B cell (primary cell): ENCODE results near the gene MGST1. TPM values are rescaled to one million over a fixed set of nuclear protein-coding genes. Genes with fewer than 3 reads are reported as not detected.

Source experiments
- ATAC-seq: fragments of 200-7000 bp; cut with Tn5 transposase; one replicate; pipeline ENCODE4 v1.10.0; 2021; ENCODE audit warnings: low read depth, mild to moderate bottlenecking, moderate number of reproducible peaks, moderate library complexity
- CTCF ChIA-PET: fragments of 350-600 bp; sonication (Branson Sonifier 250); formaldehyde crosslinking; loops from one replicate; lab custom pipeline; 2021; ENCODE audit warnings: antibody characterized with exemption, inconsistent platforms; lab: Charles Lee
- POLR2A ChIA-PET: fragments of 350-600 bp; sonication (Branson Sonifier 250); formaldehyde crosslinking; loops from one replicate; lab custom pipeline; 2021; ENCODE audit warnings: antibody characterized with exemption; lab: Charles Lee
- DNase-seq: peaks from one replicate; pipeline ENCODE4 v3.0.0; 2013
- H2AFZ ChIP-seq: 2 replicates; pipeline ENCODE4 v1.6.1; 2012; ENCODE audit warnings: mild to moderate bottlenecking, low read depth, low read length; ENCODE audit not compliant: insufficient read depth, poor library complexity, severe bottlenecking
- H3K27ac ChIP-seq, 2 donors: 1 replicate in 1 of 2; 2 replicates in 1 of 2; pipeline ENCODE4 v1.5.1; 2012 to 2013; ENCODE audit warnings: low read length in 2 of 2, mild to moderate bottlenecking in 2 of 2, moderate library complexity in 1 of 2
- H3K27me3 ChIP-seq, 4 experiments: fragments of 200-600 bp in 1 of 4; sonication (generic) in 1 of 4; replicated peaks in 1 of 4; 1 replicate in 2 of 4; 2 replicates in 2 of 4; pipeline versions ENCODE4 v1.6.1 to v1.7.0; 2013 to 2016; ENCODE audit warnings: low read length in 3 of 4, mild to moderate bottlenecking in 2 of 4, mixed read lengths in 1 of 4, moderate library complexity in 1 of 4; ENCODE audit not compliant: insufficient read depth in 4 of 4, control insufficient read depth in 3 of 4; ENCODE audit errors: control extremely low read depth in 1 of 4
- H3K36me3 ChIP-seq, 2 experiments: replicated peaks in 1 of 2; 1 replicate in 1 of 2; 2 replicates in 1 of 2; pipeline versions ENCODE4 v1.6.1 to v1.7.1; 2013; ENCODE audit warnings: low read length in 1 of 2; ENCODE audit not compliant: insufficient read depth in 2 of 2, control insufficient read depth in 1 of 2; ENCODE audit errors: control extremely low read depth in 1 of 2, extremely low read depth in 1 of 2
- H3K4me1 ChIP-seq, 2 donors: fragments of 200-600 bp in 1 of 2; sonication (generic) in 1 of 2; 1 replicate in 1 of 2; 2 replicates in 1 of 2; pipeline versions ENCODE4 v1.5.1 to v1.6.1; 2013 to 2017; ENCODE audit warnings: low read length in 2 of 2; ENCODE audit not compliant: control insufficient read depth in 2 of 2, insufficient read depth in 2 of 2
- H3K4me2 ChIP-seq: replicated peaks from 2 replicates; pipeline ENCODE3; 2012; ENCODE audit warnings: mild to moderate bottlenecking, low read depth, low read length; ENCODE audit not compliant: poor library complexity, severe bottlenecking
- H3K4me3 ChIP-seq, 5 experiments: fragments of 200-600 bp in 1 of 5; sonication (generic) in 1 of 5; 1 replicate in 3 of 5; 2 replicates in 2 of 5; pipeline versions ENCODE4 v1.5.1 to v1.7.0; 2011 to 2016; ENCODE audit warnings: low read length in 4 of 5, mild to moderate bottlenecking in 4 of 5, low read depth in 2 of 5, control low read depth in 1 of 5, moderate library complexity in 1 of 5; ENCODE audit not compliant: insufficient read depth in 1 of 5; ENCODE audit errors: control extremely low read depth in 1 of 5, extremely low read depth in 1 of 5
- H3K79me2 ChIP-seq: fragments of 200-600 bp; sonication (generic); one replicate; pipeline ENCODE4 v1.6.0; 2016; ENCODE audit warnings: low read length; ENCODE audit not compliant: control insufficient read depth, insufficient read depth
- H3K9ac ChIP-seq: fragments of 200-600 bp; sonication (generic); 2 replicates; pipeline ENCODE4 v1.6.1; 2017; ENCODE audit warnings: mild to moderate bottlenecking, low read length, moderate library complexity
- H3K9me3 ChIP-seq, 3 donors: one replicate each; pipeline versions ENCODE4 v1.6.1 to v1.7.1; 2013; ENCODE audit warnings: low read length in 2 of 3; ENCODE audit not compliant: control insufficient read depth in 2 of 3, insufficient read depth in 1 of 3; ENCODE audit errors: control extremely low read depth in 1 of 3
- H4K20me1 ChIP-seq: 2 replicates; pipeline ENCODE4 v1.6.0; 2012; ENCODE audit warnings: mild to moderate bottlenecking, low read length; ENCODE audit not compliant: insufficient read depth, control insufficient read depth, poor library complexity, severe bottlenecking
- H3K27ac Mint-ChIP-seq: one replicate; pipeline ENCODE4 v1.8.0; 2021; ENCODE audit warnings: mixed read lengths
- H3K27me3 Mint-ChIP-seq: one replicate; pipeline ENCODE4 v1.8.0; 2021; ENCODE audit warnings: mixed read lengths
- H3K4me1 Mint-ChIP-seq: one replicate; pipeline ENCODE4 v1.8.0; 2021; ENCODE audit warnings: mixed read lengths
- H3K4me3 Mint-ChIP-seq: one replicate; pipeline ENCODE4 v1.8.0; 2021; ENCODE audit warnings: mixed read lengths
- H3K9me3 Mint-ChIP-seq: one replicate; pipeline ENCODE4 v1.8.0; 2022; ENCODE audit warnings: mixed read lengths; ENCODE audit not compliant: insufficient read depth
- CTCF ChIP-seq: fragments of 200-600 bp; IDR thresholded peaks from one replicate; pipeline ENCODE4 v1.8.0; 2022; ENCODE audit warnings: antibody characterized with exemption, mild to moderate bottlenecking
- EZH2 ChIP-seq: IDR thresholded peaks from 2 replicates; pipeline ENCODE4 v1.6.1; 2012; ENCODE audit warnings: borderline replicate concordance, low read depth, mild to moderate bottlenecking, moderate library complexity, low read length; ENCODE audit not compliant: insufficient read depth, poor library complexity, severe bottlenecking
- WGBS: methylation state at CpG from one replicate; pipeline ENCODE4 v1.1.5; 2013; ENCODE audit warnings: missing lambda C conversion rate; ENCODE audit not compliant: insufficient coverage; 5-methylcytosine and 5-hydroxymethylcytosine counted together
- intact Hi-C: fragments of 100-400 bp; cut with micrococcal nuclease; formaldehyde crosslinking; loops from one replicate; pipeline ENCODE4 v1.10.0; 2022
- polyA plus RNA-seq: library from polyadenylated mRNA; depleted of rRNA; stranded (reverse); fragments of >200 nt; gene quantifications from 2 replicates; pipeline ENCODE4 v1.2.3, GENCODE V29; 2012
- total RNA-seq, 2 donors: library from RNA; stranded (reverse); fragments of 120-200 nt in 1 of 2; gene quantifications; 1 replicate in 1 of 2; 2 replicates in 1 of 2; pipeline versions ENCODE4 v1.2.3 to v1.2.4, GENCODE V29; 2013 to 2022

MGST1 gene
- total and polyA plus RNA-seq, 2 donors (not counting 1 experiment from before 2014, with no cell fraction given), result 0.25 TPM; not detected in 1

GRCh38 chr12:16323638-16324037, 23.8 kb upstream of the MGST1 start:
- no peaks in the 10 kb centered on the region for H3K79me2 ChIP-seq
- no peak overlapping the region for H3K4me3 ChIP-seq
- no peak overlapping the region for H3K4me3 Mint-ChIP-seq
- no peaks in the 10 kb centered on the region for H3K36me3 ChIP-seq
- no peak for TF ChIP-seq CTCF
- TF ChIP-seq EZH2, result no peak
- no peaks in the 10 kb centered on the region for H3K27me3 ChIP-seq
- no peak overlapping the region for H2AFZ ChIP-seq
- no peaks in the 10 kb centered on the region for H3K4me1 Mint-ChIP-seq
- intact Hi-C loops, result no loop called here
- H4K20me1 ChIP-seq, result no peaks in the 10 kb centered on the region
- ATAC-seq (no peak), DNase-seq (no peak)
- no CpG with 5 or more reads among the region's 2 CpGs for WGBS
- no peak overlapping the region for H3K9ac ChIP-seq
- peaks cover 11% of the 10 kb centered on the region for H3K9me3 Mint-ChIP-seq
- no peak overlapping the region for H3K4me2 ChIP-seq
- peaks cover 0 to 8% (median 4%) of the 10 kb centered on the region in 3 donors for H3K9me3 ChIP-seq
- H3K27ac Mint-ChIP-seq, result no peak overlapping the region
- H3K27me3 Mint-ChIP-seq, result no peaks in the 10 kb centered on the region
- no peaks in the 10 kb centered on the region for H3K4me1 ChIP-seq
- CTCF ChIA-PET, result no interaction called here
- no peak overlapping the region for H3K27ac ChIP-seq
- POLR2A ChIA-PET, result no interaction called here

- H4K20me1 ChIP-seq, result no peaks in the 10 kb centered on the region
- H3K9me3 ChIP-seq, result peaks cover 0 to 8% (median 4%) of the 10 kb centered on the region in 3 donors
- DNase-seq (no peak), ATAC-seq (no peak)
- WGBS, result no CpG with 5 or more reads among the region's 5 CpGs
- H3K27ac Mint-ChIP-seq, result no peak overlapping the region
- no peak overlapping the region for H3K9ac ChIP-seq
- CTCF ChIA-PET, result no interaction called here
- no peak overlapping the region for H2AFZ ChIP-seq
- H3K4me1 ChIP-seq, result no peaks in the 10 kb centered on the region
- H3K27me3 Mint-ChIP-seq, result no peaks in the 10 kb centered on the region
- H3K79me2 ChIP-seq, result no peaks in the 10 kb centered on the region
- H3K4me3 Mint-ChIP-seq, result no peak overlapping the region
- H3K36me3 ChIP-seq, result no peaks in the 10 kb centered on the region
- H3K9me3 Mint-ChIP-seq, result peaks cover 11% of the 10 kb centered on the region
- no peak overlapping the region for H3K4me2 ChIP-seq
- POLR2A ChIA-PET, result no interaction called here
- H3K4me1 Mint-ChIP-seq, result no peaks in the 10 kb centered on the region
- intact Hi-C loops, result no loop called here
- H3K4me3 ChIP-seq, result no peak overlapping the region
- no peaks in the 10 kb centered on the region for H3K27me3 ChIP-seq
- no peak overlapping the region for H3K27ac ChIP-seq
- TF ChIP-seq CTCF (no peak), EZH2 (no peak)
These were observed 23.2 kb upstream of the MGST1 start for GRCh38 chr12:16324272-16324671.
